GM19025 (cell line): ENCODE measurements around the gene OBI1.
"Not testable (repeated sequence)": the region's sequence is repeated elsewhere in the genome, so short reads cannot be mapped to it uniquely, and the experiment has no call there.

ENCODE experiments used
- ATAC-seq: cut with Tn5 transposase; IDR thresholded peaks from one replicate; pipeline ENCODE4 v1.9.1; 2021; ENCODE audit warnings: mild to moderate bottlenecking, low read depth, moderate library complexity; ENCODE audit not compliant: unreplicated experiment

Gene OBI1

GRCh38 chr13:78650717-78651083 is 8.3 kb downstream of the OBI1 start:
- no peak for ATAC-seq

GRCh38 chr13:78649997-78650716 is 8.8 kb downstream of the OBI1 start:
- no peak for ATAC-seq

GRCh38 chr13:78647109-78647678 is 11.8 kb downstream of the OBI1 start:
- ATAC-seq = not testable (repeated sequence)

GRCh38 chr13:78638216-78638615 is 20.7 kb downstream of the OBI1 start:
- peak; percentile 47 for ATAC-seq

DNA sequence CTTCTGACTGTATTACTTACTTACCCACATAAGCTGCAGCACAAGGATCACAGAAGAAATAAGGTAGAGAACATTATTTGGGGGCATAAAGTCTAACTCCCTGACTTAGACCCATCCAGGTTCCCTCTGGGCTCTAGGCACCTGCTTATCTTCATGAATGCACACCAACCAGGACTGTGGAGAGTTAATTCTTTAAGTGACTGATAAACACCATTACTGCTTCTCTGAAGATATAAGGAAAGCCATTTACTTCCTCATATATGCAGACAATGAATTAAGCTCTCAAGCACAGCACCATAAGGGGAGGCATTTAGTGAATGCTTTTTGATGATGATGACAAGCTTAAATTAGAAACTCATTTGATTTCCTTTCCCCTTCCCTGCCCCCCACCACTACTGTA is 22.5 kb downstream of the OBI1 start:
- no peak for ATAC-seq

- ATAC-seq = no peak
Observed at GRCh38 chr13:78632996-78633395, 26.0 kb downstream of the OBI1 start.

DNA sequence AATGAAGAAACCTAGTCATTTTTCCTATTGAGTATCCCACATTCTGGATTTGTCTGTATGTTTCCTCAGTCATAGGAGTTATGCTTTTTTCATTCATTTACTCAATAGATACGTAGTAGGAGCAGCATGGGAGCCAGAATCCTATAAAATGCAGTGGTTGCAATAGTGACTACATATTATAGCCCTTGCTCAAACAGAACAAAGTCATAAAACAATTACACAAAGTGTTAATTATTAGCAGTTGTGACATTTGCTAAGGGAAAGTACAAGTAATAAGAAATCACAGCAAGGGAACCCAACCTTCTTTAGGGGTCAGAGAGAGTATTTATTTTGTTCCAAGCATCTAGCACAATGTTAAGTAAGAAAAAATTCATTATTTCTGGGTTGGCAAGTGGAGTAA is 27.9 kb downstream of the OBI1 start:
- ATAC-seq = no peak

DNA sequence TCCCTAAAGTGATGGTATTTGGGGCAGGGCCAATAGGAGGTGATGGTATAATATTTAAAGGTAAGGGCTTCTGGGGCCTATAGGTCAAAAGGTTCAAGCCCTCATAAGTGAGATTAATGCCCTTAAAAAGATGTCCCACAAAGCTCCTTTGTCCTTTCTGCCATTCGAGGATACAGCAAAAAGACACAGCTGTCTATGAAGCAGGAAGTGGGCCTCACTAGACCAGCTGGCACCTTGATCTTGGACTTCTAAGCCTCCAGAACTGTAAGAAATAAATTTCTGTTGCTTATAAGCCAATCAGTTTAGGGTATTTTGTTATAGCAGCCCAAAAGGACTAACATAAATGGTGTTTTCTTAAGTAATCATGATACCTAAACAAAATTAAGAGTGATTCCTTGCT is 28.4 kb downstream of the OBI1 start:
- ATAC-seq = no peak

DNA sequence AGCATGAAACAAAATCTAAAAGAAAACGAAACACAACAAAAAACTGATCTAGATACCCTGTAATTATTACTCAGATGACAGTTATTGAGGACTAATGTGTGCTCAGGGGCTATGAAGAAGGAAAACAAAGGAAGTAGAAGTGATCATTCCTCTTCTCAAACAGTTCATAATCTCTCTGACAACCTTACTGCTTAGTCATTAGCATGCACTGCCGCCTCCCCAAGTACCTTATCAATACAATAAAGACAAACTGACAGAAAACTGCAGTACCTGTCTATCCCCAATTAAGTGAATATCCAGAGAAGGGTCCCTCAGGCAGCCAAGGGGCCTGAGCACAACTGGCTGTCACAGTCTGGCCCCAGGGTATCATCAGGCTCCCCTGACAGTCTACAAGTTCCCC is 33.6 kb downstream of the OBI1 start:
- ATAC-seq = no peak

GRCh38 chr13:78623132-78623531 is 35.8 kb downstream of the OBI1 start:
- no peak for ATAC-seq

DNA sequence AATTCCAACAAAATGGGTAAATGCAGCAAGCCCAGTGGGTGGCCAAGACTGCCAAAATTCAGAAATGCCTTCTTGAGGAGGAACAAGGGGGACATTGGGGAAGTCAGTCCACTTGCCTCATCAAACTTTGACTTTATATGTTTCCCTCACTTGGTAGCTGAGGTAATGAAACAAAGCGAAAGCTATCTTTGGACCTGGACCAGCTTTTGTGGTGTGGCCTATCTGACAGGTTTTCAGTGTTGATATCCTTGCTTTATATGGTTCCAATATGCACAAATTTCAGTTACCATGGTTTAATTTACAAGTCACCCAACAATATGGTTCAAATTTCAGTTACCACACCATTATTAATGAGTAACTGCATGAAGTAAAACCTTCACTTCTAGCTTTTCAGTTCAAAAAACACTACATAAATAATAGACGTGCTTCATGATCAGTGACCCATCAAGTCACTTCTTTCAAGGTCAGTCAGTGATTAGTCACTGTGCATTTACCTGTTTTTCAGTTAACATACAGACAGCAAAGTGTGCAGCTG is 38.0 kb downstream of the OBI1 start:
- no peak for ATAC-seq

DNA sequence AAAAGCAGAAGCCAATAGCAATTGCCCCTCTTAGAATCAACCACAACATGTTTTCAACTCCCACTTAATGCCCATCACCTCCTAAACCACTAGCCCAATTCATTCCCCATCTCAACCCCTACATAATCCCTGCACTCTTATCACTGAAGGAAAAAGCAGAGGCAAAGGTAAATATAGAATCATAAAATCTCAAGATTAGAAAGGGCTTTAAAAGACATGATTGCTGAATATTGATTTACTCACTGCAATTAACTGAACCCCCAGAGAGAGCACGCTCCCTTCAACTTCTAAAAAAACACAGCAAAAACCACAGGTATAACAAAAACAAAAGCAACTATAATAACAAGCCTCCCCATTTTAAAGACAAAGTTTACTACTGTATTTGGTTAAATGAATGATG is 40.5 kb downstream of the OBI1 start:
- no peak for ATAC-seq

DNA sequence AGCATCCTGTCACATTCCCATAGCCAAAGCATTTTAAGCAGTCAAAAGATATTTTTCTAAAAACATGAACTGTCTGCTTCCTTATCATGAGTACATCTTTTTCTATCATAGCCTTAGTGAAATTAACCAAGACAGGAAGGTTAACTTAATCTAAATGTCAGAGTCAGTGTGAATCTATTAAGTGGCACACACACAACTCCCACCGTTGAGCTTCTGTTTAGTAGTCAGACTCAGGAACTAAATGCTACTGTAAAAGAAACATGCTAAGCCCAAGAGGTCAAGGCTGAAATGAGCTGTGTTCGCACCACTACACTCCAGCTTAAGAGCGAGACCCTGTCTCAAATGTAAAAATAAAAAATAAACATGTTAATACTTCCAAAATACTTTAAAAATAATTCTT is 47.9 kb downstream of the OBI1 start:
- ATAC-seq = no peak

DNA sequence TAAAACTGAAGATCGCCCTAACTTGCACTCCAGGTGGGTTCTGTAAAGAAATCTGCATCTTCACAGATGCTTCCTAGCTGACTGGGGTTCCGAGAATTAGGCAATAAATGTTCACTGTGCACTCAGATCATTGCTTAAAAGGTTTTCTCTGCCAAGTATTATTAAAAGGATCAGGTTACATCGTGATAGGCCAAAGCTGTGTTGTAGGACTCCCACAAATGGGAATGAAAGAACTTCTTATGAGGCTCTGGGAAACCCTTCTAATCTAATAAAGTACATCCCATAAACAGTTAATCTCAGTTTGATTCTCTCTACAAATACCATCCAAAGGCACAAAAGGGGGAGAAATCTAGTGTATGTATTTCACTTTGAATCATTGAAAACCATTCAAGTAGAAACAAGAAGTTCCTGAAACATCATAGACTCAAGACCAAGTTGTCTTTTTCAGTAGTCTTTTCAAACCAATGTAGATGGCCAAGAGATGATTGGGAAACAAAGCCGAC is 48.5 kb downstream of the OBI1 start:
- no peak for ATAC-seq

GRCh38 chr13:78609464-78610205 is 49.3 kb downstream of the OBI1 start:
- ATAC-seq = no peak

GRCh38 chr13:78608688-78609463 is 50.1 kb downstream of the OBI1 start:
- ATAC-seq = no peak

- no peak for ATAC-seq
Observed at GRCh38 chr13:78608252-78608687, 50.7 kb downstream of the OBI1 start.

- no peak for ATAC-seq
Observed at GRCh38 chr13:78607409-78608251, 51.3 kb downstream of the OBI1 start.

DNA sequence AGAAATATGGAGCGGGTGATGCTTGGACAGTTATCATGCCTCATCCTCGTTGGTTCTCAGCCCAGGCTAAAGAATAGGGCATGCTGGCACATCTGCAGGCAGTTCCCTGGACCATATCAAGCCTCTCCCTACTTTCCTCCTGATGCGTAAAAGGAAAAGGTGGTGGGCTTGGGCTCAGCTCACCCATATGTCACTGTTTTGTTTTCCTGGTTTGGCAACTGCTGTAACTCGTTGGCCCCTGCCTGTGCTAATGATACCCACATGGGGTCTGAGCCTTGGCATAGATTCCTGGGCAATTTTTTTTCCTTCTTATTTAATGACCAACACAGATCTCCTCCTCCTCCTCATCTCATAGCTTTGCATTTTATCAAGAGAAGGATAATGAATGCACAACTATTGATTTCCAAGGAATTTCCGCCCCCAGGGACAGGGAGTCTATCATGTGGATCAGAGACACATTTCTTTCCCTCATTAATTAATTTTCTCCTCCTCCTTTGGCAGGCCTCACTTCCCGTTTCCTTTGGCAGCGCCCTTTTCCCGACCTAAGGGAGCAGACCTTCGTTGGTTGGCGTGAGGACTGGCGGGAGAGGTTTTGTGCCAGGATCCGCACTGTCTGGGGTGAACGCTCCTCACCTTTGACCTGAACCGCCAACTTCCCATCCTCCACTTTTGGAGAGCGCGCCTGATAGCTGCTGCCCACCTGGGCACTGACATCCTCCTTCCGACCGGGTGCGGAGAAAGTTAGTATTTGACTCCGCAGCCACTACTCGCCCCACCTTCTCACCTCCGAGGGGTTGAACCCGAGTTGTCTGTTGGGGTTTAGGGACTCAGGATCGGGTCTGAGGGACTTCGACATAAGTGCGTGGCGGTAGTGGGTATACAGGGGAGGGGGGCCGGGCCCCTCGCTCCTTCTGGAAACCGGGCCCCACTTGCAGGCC is 52.2 kb downstream of the OBI1 start:
- ATAC-seq = no peak
